Measurements from ENCODE around the gene NECTIN1. TPM values are rescaled to one million over a fixed set of nuclear protein-coding genes. Genes with fewer than 3 reads are reported as not detected.
A peak's percentile ranks its signal among the peaks of the same experiment; 100 is the strongest.

The NECTIN1 gene
- total RNA-seq, 1 donor from 2014 or later = 36.7 TPM

GRCh38 chr11:119729951-119730613 lies 1.1 kb upstream of the NECTIN1 start:
- H3K36me3 Mint-ChIP-seq (ENCODE audit: low read depth) = peaks cover 1% of the 10 kb centered on the region
- TF ChIP-seq CTCF (IDR thresholded peaks at IDR 0.05) = no peak
- peaks cover 23% of the 10 kb centered on the region for H3K27me3 Mint-ChIP-seq
- H3K27ac Mint-ChIP-seq = no peak overlapping the region
- POLR2A ChIA-PET = interaction anchor here (0.9 to 3.9 kb wide), 5 partner anchors 12 to 56 kb away, joined by 3 to 58 read pairs (median 8); no protein-coding TSS in a partner anchor
- ATAC-seq (ENCODE audit: low read depth) (no peak), DNase-seq (no peak)
- intact Hi-C loops (cut with micrococcal nuclease) = loop anchor here (1.0 to 5.0 kb wide), 8 partner anchors 11 to 379 kb away; no protein-coding TSS in a partner anchor
- H3K9me3 Mint-ChIP-seq = no peaks in the 10 kb centered on the region
- CTCF ChIA-PET = interaction anchor here (0.8 to 4.2 kb wide), 14 partner anchors 8 to 573 kb away, joined by 3 to 117 read pairs (median 6); no protein-coding TSS in a partner anchor
- peak overlapping the region; percentile 85 for H3K4me3 Mint-ChIP-seq
- H3K4me1 Mint-ChIP-seq = peaks cover 38% of the 10 kb centered on the region

- ChIA-PET POLR2A (interaction anchor here (0.8 to 3.9 kb wide), 8 partner anchors 10 to 55 kb away, joined by 3 to 58 read pairs (median 4); no protein-coding TSS in a partner anchor), CTCF (interaction anchor here (0.8 to 4.2 kb wide), 20 partner anchors 9 to 573 kb away, joined by 3 to 117 read pairs (median 6); no protein-coding TSS in a partner anchor)
- DNase-seq (no peak), ATAC-seq (ENCODE audit: low read depth) (peak; percentile 2)
- peaks cover 1% of the 10 kb centered on the region for H3K36me3 Mint-ChIP-seq (ENCODE audit: low read depth)
- no peak for TF ChIP-seq CTCF (IDR thresholded peaks at IDR 0.05)
- H3K27me3 Mint-ChIP-seq = peaks cover 23% of the 10 kb centered on the region
- H3K27ac Mint-ChIP-seq = no peak overlapping the region
- peaks cover 38% of the 10 kb centered on the region for H3K4me1 Mint-ChIP-seq
- H3K9me3 Mint-ChIP-seq = no peaks in the 10 kb centered on the region
- intact Hi-C loops (cut with micrococcal nuclease) = loop anchor here (1.0 to 5.0 kb wide), 8 partner anchors 12 to 379 kb away; no protein-coding TSS in a partner anchor
- peak overlapping the region; percentile 85 for H3K4me3 Mint-ChIP-seq
These were observed 554 bp upstream of the NECTIN1 start for GRCh38 chr11:119729581-119729927.

GRCh38 chr11:119728211-119728626 lies 781 bp downstream of the NECTIN1 start:
- ChIA-PET CTCF (interaction anchor here (4.2 kb wide), 1 partner anchor 57 kb away, joined by 117 read pairs; no protein-coding TSS in a partner anchor), POLR2A (interaction anchor here (0.9 to 3.9 kb wide), 3 partner anchors 23 to 54 kb away, joined by 3 to 58 read pairs (median 4); no protein-coding TSS in a partner anchor)
- intact Hi-C loops (cut with micrococcal nuclease) = loop anchor here (2.0 to 5.0 kb wide), 2 partner anchors 196 to 381 kb away; no protein-coding TSS in a partner anchor
- Mint-ChIP-seq H3K36me3 (ENCODE audit: low read depth) (peaks cover 1% of the 10 kb centered on the region), H3K27me3 (peaks cover 17% of the 10 kb centered on the region), H3K27ac (peak overlapping the region; percentile 79), H3K9me3 (no peaks in the 10 kb centered on the region), H3K4me1 (peaks cover 38% of the 10 kb centered on the region), H3K4me3 (peak overlapping the region; percentile 94)
- no peak for TF ChIP-seq CTCF (IDR thresholded peaks at IDR 0.05)
- no peak for ATAC-seq (ENCODE audit: low read depth)
- no peak for DNase-seq

- TF ChIP-seq CTCF (IDR thresholded peaks at IDR 0.05) = no peak
- POLR2A ChIA-PET = interaction anchor here (0.9 to 3.9 kb wide), 4 partner anchors 24 to 352 kb away, joined by 3 to 58 read pairs (median 4); no protein-coding TSS in a partner anchor
- DNase-seq (peak; percentile 40), ATAC-seq (ENCODE audit: low read depth) (no peak)
- intact Hi-C loops (cut with micrococcal nuclease) = loop anchor here (2.0 to 5.0 kb wide), 3 partner anchors 15 to 381 kb away; no protein-coding TSS in a partner anchor
- Mint-ChIP-seq H3K27ac (peak overlapping the region; percentile 79), H3K27me3 (peaks cover 17% of the 10 kb centered on the region), H3K9me3 (no peaks in the 10 kb centered on the region), H3K36me3 (ENCODE audit: low read depth) (peaks cover 1% of the 10 kb centered on the region), H3K4me3 (peak overlapping the region; percentile 94), H3K4me1 (peaks cover 38% of the 10 kb centered on the region)
- CTCF ChIA-PET = interaction anchor here (4.2 kb wide), 1 partner anchor 56 kb away, joined by 117 read pairs; no protein-coding TSS in a partner anchor
These were observed 1.4 kb downstream of the NECTIN1 start for GRCh38 chr11:119727523-119728151.

All from activated B cell treated with CpG ODN at 0.5 μM for 24 hours (primary cell).